ENCODE data around the gene YARS2.
"Not testable (repeated sequence)": the region's sequence is repeated elsewhere in the genome, so short reads cannot be mapped to it uniquely, and the experiment has no call there.

YARS2 gene

GRCh38 chr12:32705783-32706182 lies 49.9 kb downstream of the YARS2 start:
- no peak for TF ChIP-seq CTCF (IDR thresholded peaks at IDR 0.05; ENCODE audit: low read depth, low read length)
- H3K4me3 ChIP-seq (ENCODE audit: low read depth, low read length): no peak overlapping the region

- no peak for TF ChIP-seq CTCF (IDR thresholded peaks at IDR 0.05; ENCODE audit: low read depth, low read length)
These were observed 52.8 kb downstream of the YARS2 start for GRCh38 chr12:32702946-32703345.

GRCh38 chr12:32702473-32702872 lies 53.2 kb downstream of the YARS2 start:
- no peak overlapping the region for H3K4me3 ChIP-seq (ENCODE audit: low read depth, low read length)
- TF ChIP-seq CTCF (IDR thresholded peaks at IDR 0.05; ENCODE audit: low read depth, low read length): no peak

More at GRCh38 chr12:32702946-32703345, 52.8 kb downstream of the YARS2 start:
- H3K4me3 ChIP-seq (ENCODE audit: low read depth, low read length): no peak overlapping the region

GRCh38 chr12:32699437-32699836 lies 56.3 kb downstream of the YARS2 start:
- H3K4me3 ChIP-seq (ENCODE audit: low read depth, low read length): not testable (repeated sequence)

- TF ChIP-seq CTCF (IDR thresholded peaks at IDR 0.05; ENCODE audit: low read depth, low read length): no peak
- no peak overlapping the region for H3K4me3 ChIP-seq (ENCODE audit: low read depth, low read length)
These were observed 57.4 kb downstream of the YARS2 start for GRCh38 chr12:32698285-32698684.

- TF ChIP-seq CTCF (IDR thresholded peaks at IDR 0.05; ENCODE audit: low read depth, low read length): no peak
- no peak overlapping the region for H3K4me3 ChIP-seq (ENCODE audit: low read depth, low read length)
These were observed 58.3 kb downstream of the YARS2 start for GRCh38 chr12:32697445-32697844.

All from WI38 (cell line).